GM23248 (cell line): ENCODE results near the gene ANKAR.

Source experiments
- EZH2 ChIP-seq: fragments of 200-600 bp; sonication (generic); IDR thresholded peaks from 2 replicates; pipeline ENCODE4 v1.6.1; 2018; ENCODE audit warnings: antibody characterized with exemption, mild to moderate bottlenecking; ENCODE audit not compliant: insufficient read depth, poor library complexity, severe bottlenecking
- EZH2phosphoT487 ChIP-seq: fragments of 200-600 bp; sonication (generic); IDR thresholded peaks from 2 replicates; pipeline ENCODE4 v1.6.1; 2018; ENCODE audit warnings: antibody characterized with exemption, moderate library complexity, mild to moderate bottlenecking, low read depth; ENCODE audit not compliant: insufficient read depth

DNA sequence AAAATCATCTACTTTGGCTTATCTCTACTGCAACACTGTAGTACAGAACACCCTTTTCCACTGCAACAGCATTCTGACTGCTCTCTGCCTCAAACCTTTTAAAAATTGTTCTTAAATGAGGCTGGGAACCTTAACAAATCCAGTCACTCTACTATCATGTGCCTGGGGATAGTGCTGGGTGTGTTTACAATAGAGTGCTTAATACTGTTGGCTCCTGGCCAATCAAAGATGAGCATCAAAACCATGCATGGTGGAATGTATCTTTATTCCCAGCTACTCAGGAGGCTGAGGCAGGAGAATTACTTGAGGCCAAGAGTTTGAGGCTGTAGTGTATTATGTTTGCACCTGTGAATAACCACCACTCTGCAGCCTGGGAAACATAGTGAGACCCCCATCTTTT is 7.4 kb downstream of the ANKAR start:
- TF ChIP-seq EZH2, result no peak
- TF ChIP-seq EZH2phosphoT487, result no peak
